H1 (cell line): ENCODE results near the gene FBXO8. TPM values are rescaled to one million over a fixed set of nuclear protein-coding genes. Genes with fewer than 3 reads are reported as not detected.

ENCODE experiments used
- CTCF ChIA-PET: fragments of 300-600 bp; sonication (Branson Sonifier 250); formaldehyde crosslinking; loops from one replicate; lab custom pipeline; 2021; ENCODE audit not compliant: partially characterized antibody; lab: Charles Lee
- POLR2A ChIA-PET: fragments of 300-600 bp; sonication (Branson Sonifier 250); formaldehyde crosslinking; loops from one replicate; lab custom pipeline; 2021; ENCODE audit warnings: inconsistent platforms; ENCODE audit not compliant: partially characterized antibody; lab: Charles Lee
- DNase-seq, 2 experiments: peaks; one replicate each; pipeline versions ENCODE4 v3.0.0 to v3.0.0-alpha.2; 2010 to 2022; ENCODE audit warnings: low spot score in 2 of 2, low read depth in 1 of 2, mixed read lengths in 1 of 2
- FAIRE-seq: peaks from 2 replicates; lab custom pipeline; 2011; peaks lifted over from hg19 to GRCh38; lab: Jason Lieb, UNC
- H2AFZ ChIP-seq: 2 replicates; pipeline ENCODE4 v1.8.1; 2012; ENCODE audit warnings: low read length, inconsistent platforms
- H2AK5ac ChIP-seq: 2 replicates; pipeline ENCODE4 v1.6.1; 2013; ENCODE audit warnings: low read depth, low read length
- H2BK120ac ChIP-seq: replicated peaks from 2 replicates; pipeline ENCODE3; 2013; ENCODE audit warnings: low read depth, low read length, inconsistent platforms
- H2BK12ac ChIP-seq: 2 replicates; pipeline ENCODE4 v1.6.1; 2013; ENCODE audit warnings: low read depth, low read length
- H2BK15ac ChIP-seq: 2 replicates; pipeline ENCODE4 v1.6.1; 2013; ENCODE audit warnings: low read length
- H2BK20ac ChIP-seq: 2 replicates; pipeline ENCODE4 v1.6.1; 2013; ENCODE audit warnings: low read length
- H2BK5ac ChIP-seq: 2 replicates; pipeline ENCODE4 v1.6.1; 2013; ENCODE audit warnings: low read depth, low read length
- H3K14ac ChIP-seq: 2 replicates; pipeline ENCODE4 v1.6.1; 2013; ENCODE audit warnings: inconsistent platforms; ENCODE audit not compliant: insufficient read length
- H3K18ac ChIP-seq: 2 replicates; pipeline ENCODE4 v1.6.1; 2013; ENCODE audit warnings: low read length; ENCODE audit errors: extremely low read depth
- H3K23ac ChIP-seq: 2 replicates; pipeline ENCODE4 v1.6.1; 2013; ENCODE audit warnings: inconsistent platforms; ENCODE audit not compliant: insufficient read length
- H3K23me2 ChIP-seq: 2 replicates; pipeline ENCODE4 v1.6.1; 2013; ENCODE audit warnings: low read depth, low read length
- H3K27ac ChIP-seq: 2 replicates; pipeline ENCODE4 v1.6.1; 2011; ENCODE audit warnings: low read depth, low read length, inconsistent platforms
- H3K27me3 ChIP-seq, 4 experiments: replicated peaks in 1 of 4; 1 replicate in 1 of 4; 2 replicates in 3 of 4; pipeline versions ENCODE4 v1.6.1 to v1.8.1; 2011 to 2013; ENCODE audit warnings: low read length in 3 of 4, mild to moderate bottlenecking in 3 of 4, inconsistent platforms in 2 of 4, mixed read lengths in 2 of 4, moderate library complexity in 1 of 4; ENCODE audit not compliant: control insufficient read depth in 3 of 4, insufficient read depth in 3 of 4; ENCODE audit errors: extremely low read depth in 1 of 4
- H3K36me3 ChIP-seq, 4 experiments: 2 replicates each; pipeline versions ENCODE4 v1.6.1 to v1.8.1; 2011 to 2013; ENCODE audit warnings: mild to moderate bottlenecking in 4 of 4, low read length in 3 of 4, moderate library complexity in 2 of 4, control low read depth in 1 of 4, inconsistent platforms in 1 of 4; ENCODE audit not compliant: insufficient read depth in 4 of 4, control insufficient read depth in 2 of 4
- H3K4ac ChIP-seq: replicated peaks from 2 replicates; pipeline ENCODE3; 2013; ENCODE audit warnings: low read length, low read depth, mixed read lengths, inconsistent platforms; ENCODE audit not compliant: insufficient read length
- H3K4me1 ChIP-seq, 4 experiments: replicated peaks in 1 of 4; 1 replicate in 1 of 4; 2 replicates in 3 of 4; pipeline versions ENCODE4 v1.6.1 to v1.8.1; 2011 to 2013; ENCODE audit warnings: low read length in 3 of 4, inconsistent platforms in 2 of 4, mixed read lengths in 1 of 4; ENCODE audit not compliant: insufficient read depth in 4 of 4, control insufficient read depth in 3 of 4
- H3K4me2 ChIP-seq, 2 experiments: 2 replicates each; pipeline versions ENCODE4 v1.6.1 to v1.8.1; 2011 to 2013; ENCODE audit warnings: low read depth in 2 of 2, low read length in 2 of 2, control low read depth in 1 of 2, inconsistent platforms in 1 of 2, mild to moderate bottlenecking in 1 of 2; ENCODE audit not compliant: insufficient read depth in 1 of 2
- H3K4me3 ChIP-seq, 4 experiments: fragments of 200-600, 300-600 bp in 1 of 4; sonication (generic), shearing (Covaris generic), sonication (Bioruptor Twin) in 1 of 4; 2 replicates each; pipeline versions ENCODE4 v1.5.1 to v1.8.1; 2011 to 2016; ENCODE audit warnings: low read length in 4 of 4, low read depth in 3 of 4, control low read depth in 2 of 4, inconsistent platforms in 2 of 4, mild to moderate bottlenecking in 2 of 4, mixed read lengths in 1 of 4, moderate library complexity in 1 of 4; ENCODE audit not compliant: insufficient read depth in 2 of 4; ENCODE audit errors: extremely low read depth in 1 of 4
- H3K56ac ChIP-seq: replicated peaks from 2 replicates; pipeline ENCODE3; 2013; ENCODE audit warnings: low read depth, mild to moderate bottlenecking, mixed read lengths, low read length, inconsistent platforms; ENCODE audit not compliant: insufficient read length
- H3K79me1 ChIP-seq: 2 replicates; pipeline ENCODE4 v1.6.1; 2013; ENCODE audit warnings: low read depth, low read length, control low read depth
- H3K79me2 ChIP-seq, 2 experiments: 2 replicates each; pipeline versions ENCODE4 v1.6.1 to v1.8.1; 2012 to 2013; ENCODE audit warnings: low read length in 2 of 2, mild to moderate bottlenecking in 2 of 2, inconsistent platforms in 1 of 2; ENCODE audit not compliant: insufficient read depth in 2 of 2, control insufficient read depth in 1 of 2
- H3K9ac ChIP-seq, 4 experiments: replicated peaks in 1 of 4; 1 replicate in 1 of 4; 2 replicates in 3 of 4; pipeline versions ENCODE4 v1.6.1 to v1.8.1; 2011 to 2013; ENCODE audit warnings: low read depth in 3 of 4, low read length in 3 of 4, control low read depth in 2 of 4, mild to moderate bottlenecking in 2 of 4, moderate library complexity in 2 of 4, inconsistent platforms in 1 of 4; ENCODE audit errors: extremely low read depth in 1 of 4
- H3K9me3 ChIP-seq, 2 experiments: 2 replicates each; pipeline versions ENCODE4 v1.6.1 to v1.8.1; 2012 to 2013; ENCODE audit warnings: mild to moderate bottlenecking in 2 of 2, moderate library complexity in 2 of 2, control low read depth in 1 of 2, inconsistent platforms in 1 of 2, low read depth in 1 of 2, low read length in 1 of 2, mixed read lengths in 1 of 2; ENCODE audit not compliant: insufficient read depth in 2 of 2
- H4K20me1 ChIP-seq, 2 experiments: replicated peaks in 1 of 2; 2 replicates each; pipeline versions ENCODE3 to v1.8.1; 2011 to 2013; ENCODE audit warnings: inconsistent platforms in 2 of 2, low read length in 2 of 2, mild to moderate bottlenecking in 1 of 2; ENCODE audit not compliant: insufficient read depth in 2 of 2, control insufficient read depth in 1 of 2
- H4K5ac ChIP-seq: 2 replicates; pipeline ENCODE4 v1.6.1; 2013; ENCODE audit warnings: low read length, low read depth, mixed read lengths, inconsistent platforms; ENCODE audit not compliant: insufficient read length
- H4K8ac ChIP-seq: 2 replicates; pipeline ENCODE4 v1.8.0; 2013; ENCODE audit warnings: mild to moderate bottlenecking, moderate library complexity, low read length, inconsistent platforms; ENCODE audit not compliant: insufficient read depth; ENCODE audit errors: extremely low read depth
- H4K91ac ChIP-seq: replicated peaks from 2 replicates; pipeline ENCODE3; 2013; ENCODE audit warnings: low read length, mixed read lengths, inconsistent platforms; ENCODE audit not compliant: insufficient read length
- BACH1 ChIP-seq: IDR thresholded peaks from 2 replicates; pipeline ENCODE4 v1.6.1; 2012; ENCODE audit warnings: low read length, improper control_type of control experiment
- BRCA1 ChIP-seq: IDR thresholded peaks from 2 replicates; pipeline ENCODE4 v1.6.1; 2012; ENCODE audit warnings: low read depth, low read length, improper control_type of control experiment
- CBX8 ChIP-seq: fragments of 300-800, 300-1000 bp; sonication (generic); IDR thresholded peaks from 2 replicates; pipeline ENCODE4 v1.7.1; 2016; ENCODE audit warnings: low read depth, low read length, borderline replicate concordance
- CEBPB ChIP-seq: IDR thresholded peaks from 2 replicates; pipeline ENCODE4 v1.6.1; 2012; ENCODE audit warnings: low read depth, low read length
- EP300 ChIP-seq, 2 experiments: IDR thresholded peaks; 1 replicate in 1 of 2; 2 replicates in 1 of 2; pipeline ENCODE4 v1.6.1; 2011 to 2012; ENCODE audit warnings: low read depth in 2 of 2, low read length in 2 of 2, mild to moderate bottlenecking in 2 of 2, borderline replicate concordance in 1 of 2, inconsistent platforms in 1 of 2, moderate library complexity in 1 of 2
- HDAC2 ChIP-seq, 2 experiments: fragments of 300-600 bp in 1 of 2; sonication (generic) in 1 of 2; IDR thresholded peaks; 2 replicates each; pipeline ENCODE4 v1.6.1; 2011 to 2012; ENCODE audit warnings: low read depth in 2 of 2, low read length in 2 of 2, mild to moderate bottlenecking in 2 of 2, moderate library complexity in 2 of 2, borderline replicate concordance in 1 of 2, inconsistent platforms in 1 of 2
- POLR2A ChIP-seq, 2 experiments: IDR thresholded peaks; 1 replicate in 1 of 2; 2 replicates in 1 of 2; pipeline ENCODE4 v1.6.1; 2011; ENCODE audit warnings: low read depth in 2 of 2, low read length in 2 of 2, mild to moderate bottlenecking in 2 of 2; ENCODE audit errors: control extremely low read depth in 1 of 2
- POLR2AphosphoS5 ChIP-seq: IDR thresholded peaks from 2 replicates; pipeline ENCODE4 v1.6.1; 2011; ENCODE audit warnings: low read depth, low read length
- RBBP5 ChIP-seq: IDR thresholded peaks from 2 replicates; pipeline ENCODE4 v1.7.1; 2012; ENCODE audit warnings: low read depth, mild to moderate bottlenecking, inconsistent platforms, low read length, moderate library complexity, borderline replicate concordance
- SAP30 ChIP-seq: fragments of 300-600 bp; sonication (generic); IDR thresholded peaks from 2 replicates; pipeline ENCODE4 v1.7.1; 2012; ENCODE audit warnings: low read length, moderate library complexity, mild to moderate bottlenecking, inconsistent platforms; ENCODE audit not compliant: insufficient read depth, insufficient replicate concordance
- SP2 ChIP-seq: IDR thresholded peaks from 2 replicates; pipeline ENCODE4 v1.6.1; 2012; ENCODE audit warnings: mild to moderate bottlenecking, low read length, inconsistent platforms
- SP4 ChIP-seq: IDR thresholded peaks from 2 replicates; pipeline ENCODE4 v1.6.1; 2012; ENCODE audit warnings: low read length, inconsistent platforms
- SRF ChIP-seq: IDR thresholded peaks from 2 replicates; pipeline ENCODE4 v1.6.1; 2011; ENCODE audit warnings: mild to moderate bottlenecking, low read depth, low read length, moderate library complexity
- YY1 ChIP-seq: IDR thresholded peaks from 2 replicates; pipeline ENCODE4 v1.6.1; 2011; ENCODE audit warnings: low read depth, mild to moderate bottlenecking, low read length
- ZNF274 ChIP-seq: IDR thresholded peaks from 2 replicates; pipeline ENCODE4 v1.7.0; 2012; ENCODE audit warnings: low read length, borderline replicate concordance; ENCODE audit errors: extremely low read depth
- polyA plus RNA-seq, 7 experiments: library from polyadenylated mRNA; depleted of rRNA in 3 of 7; stranded (reverse) in 5 of 7; unstranded in 2 of 7; fragments of >200 nt in 5 of 7; fragments of 200-250 nt in 2 of 7; gene quantifications; 1 replicate in 5 of 7; 2 replicates in 1 of 7; 4 replicates in 1 of 7; pipeline versions ENCODE4 v1.2.1 to v1.2.3, GENCODE V29; 2011 to 2013; ENCODE audit warnings: missing spikeins in 2 of 7, mixed read lengths in 2 of 7
- total RNA-seq: library from RNA; stranded (reverse); fragmentation: NEBNext Ultra II Directional; extraction: Animal tissue kit (Norgen Biotek cat#: 25700); gene quantifications from 2 replicates; pipeline ENCODE4 v1.2.1, GENCODE V29; 2021
- TF ChIP-seq, protein P1 (sequence below): IDR thresholded peaks from 2 replicates; pipeline ENCODE4 v1.6.1; 2012; ENCODE audit warnings: inconsistent platforms

FBXO8 gene
- total and polyA plus RNA-seq, 2 of the 8 experiments (the other 6 are each of a cell fraction or from before 2014, with no cell fraction given) = 5.1 to 7.5 TPM

DNA sequence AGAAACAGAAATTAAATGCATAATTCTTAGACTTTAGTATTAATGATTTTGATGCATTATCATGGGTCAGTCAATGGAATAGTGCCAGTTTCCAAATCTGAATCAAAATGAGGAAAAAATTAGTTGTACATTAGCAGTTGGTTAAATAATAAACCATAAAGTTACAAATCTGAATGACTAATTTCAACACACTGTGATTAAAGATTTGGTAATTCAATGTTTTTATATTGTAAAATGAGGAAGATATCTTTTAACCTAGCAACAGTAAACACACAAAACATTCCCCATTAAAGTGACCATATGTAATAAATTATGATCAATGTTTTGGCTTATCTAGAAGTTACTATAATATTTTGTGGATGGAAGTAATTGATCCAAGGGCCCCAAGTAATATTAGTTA is 1.6 kb downstream of the FBXO8 start:
- Histone ChIP-seq H3K23me2 (peaks cover 2% of the 10 kb centered on the region), H3K4me3 (no peak overlapping the region), H2AFZ (no peak overlapping the region), H4K20me1 (no peaks in the 10 kb centered on the region), H2BK20ac (no peak overlapping the region), H3K4me1 (peaks cover 0 to 3% (median 0%) of the 10 kb centered on the region in 4 experiments; a peak in 1 of 7 replicates), H3K4ac (no peak overlapping the region), H3K79me1 (0 out of 2 replicates have a peak, but pooled peaks cover 2% of the 10 kb centered on the region), H3K23ac (no peak overlapping the region), H3K9ac (no peak overlapping the region), H3K14ac (no peak overlapping the region), H2BK5ac (no peak overlapping the region), H4K91ac (no peak overlapping the region), H3K56ac (no peak overlapping the region), H2AK5ac (no peak overlapping the region), H3K4me2 (no peak overlapping the region), H3K27me3 (no peaks in the 10 kb centered on the region), H3K27ac (no peak overlapping the region), H3K79me2 (peaks cover 0 to 29% of the 10 kb centered on the region in 2 experiments; a peak in 2 of 4 replicates), H2BK120ac (no peak overlapping the region), H3K9me3 (no peaks in the 10 kb centered on the region), H2BK15ac (no peak overlapping the region), H3K36me3 (no peaks in the 10 kb centered on the region), H4K8ac (no peak overlapping the region), H2BK12ac (no peak overlapping the region), H3K18ac (no peak overlapping the region), H4K5ac (no peak overlapping the region)
- no peak for DNase-seq
- CTCF ChIA-PET = no interaction called here
- FAIRE-seq = no peak
- POLR2A ChIA-PET = no interaction called here
- no peak for TF ChIP-seq BRCA1
- TF ChIP-seq HDAC2 (IDR thresholded peaks at IDR 0.05; ENCODE audit: borderline replicate concordance in 1 of 2, low read depth in 2 of 2, low read length in 2 of 2) = no peak
- no peak for TF ChIP-seq SAP30
- no peak for TF ChIP-seq CBX8
- TF ChIP-seq ZNF274 = no peak
- no peak for TF ChIP-seq BACH1
- no peak for TF ChIP-seq EP300 (IDR thresholded peaks at IDR 0.05; ENCODE audit: borderline replicate concordance in 1 of 2, low read depth in 2 of 2, low read length in 2 of 2)
- TF ChIP-seq, protein P1, sequence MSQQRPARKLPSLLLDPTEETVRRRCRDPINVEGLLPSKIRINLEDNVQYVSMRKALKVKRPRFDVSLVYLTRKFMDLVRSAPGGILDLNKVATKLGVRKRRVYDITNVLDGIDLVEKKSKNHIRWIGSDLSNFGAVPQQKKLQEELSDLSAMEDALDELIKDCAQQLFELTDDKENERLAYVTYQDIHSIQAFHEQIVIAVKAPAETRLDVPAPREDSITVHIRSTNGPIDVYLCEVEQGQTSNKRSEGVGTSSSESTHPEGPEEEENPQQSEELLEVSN = no peak
- TF ChIP-seq YY1 = no peak
- no peak for TF ChIP-seq SRF
- no peak for TF ChIP-seq POLR2A (IDR thresholded peaks at IDR 0.05; ENCODE audit: control extremely low read depth in 1 of 2, low read depth in 2 of 2, low read length in 2 of 2)
- no peak for TF ChIP-seq RBBP5
- no peak for TF ChIP-seq SP4
- no peak for TF ChIP-seq CEBPB
- TF ChIP-seq POLR2AphosphoS5 = no peak
- no peak for TF ChIP-seq SP2
